GM19452 (cell line): ENCODE measurements around the gene GRK6.

Experiments
- ATAC-seq: cut with Tn5 transposase; IDR thresholded peaks from one replicate; pipeline ENCODE4 v1.9.1; 2021; ENCODE audit not compliant: unreplicated experiment

Gene GRK6

GRCh38 chr5:177426566-177427210 is at the start of gene GRK6:
Gene GRK6, plus strand, starts transcription at chr5:177426676. Its CDS starts 170 bp downstream, at chr5:177426846.
- peak; percentile 5 for ATAC-seq

GRCh38 chr5:177377851-177378776 is 48.4 kb upstream of the GRK6 start:
- no peak for ATAC-seq

GRCh38 chr5:177378884-177379883 is 47.3 kb upstream of the GRK6 start:
- peak; percentile 65 for ATAC-seq

GRCh38 chr5:177380805-177381126 is 45.7 kb upstream of the GRK6 start:
- ATAC-seq = no peak

- ATAC-seq = no peak
Observed at GRCh38 chr5:177382423-177383029, 44.0 kb upstream of the GRK6 start.

- no peak for ATAC-seq
Observed at GRCh38 chr5:177383181-177383580, 43.3 kb upstream of the GRK6 start.

GRCh38 chr5:177384134-177384533 is 42.3 kb upstream of the GRK6 start, which contains the start of gene SLC34A1:
Gene SLC34A1, plus strand, starts transcription at chr5:177384434. Its CDS starts 1,308 bp downstream, at chr5:177385742.
- no peak for ATAC-seq

- ATAC-seq = no peak
Observed at GRCh38 chr5:177385720-177386119, 40.8 kb upstream of the GRK6 start.

GRCh38 chr5:177386542-177386941 is 39.9 kb upstream of the GRK6 start:
- ATAC-seq = no peak

GRCh38 chr5:177387405-177387804 is 39.1 kb upstream of the GRK6 start:
- no peak for ATAC-seq

GRCh38 chr5:177388521-177389052 is 37.9 kb upstream of the GRK6 start:
- no peak for ATAC-seq

- ATAC-seq = no peak
Observed at GRCh38 chr5:177389241-177390169, 37.0 kb upstream of the GRK6 start.

GRCh38 chr5:177390363-177391300 is 35.8 kb upstream of the GRK6 start:
- peak; percentile 62 for ATAC-seq

GRCh38 chr5:177392765-177393164 is 33.7 kb upstream of the GRK6 start:
- ATAC-seq = no peak

GRCh38 chr5:177393206-177393765 is 33.2 kb upstream of the GRK6 start:
- no peak for ATAC-seq

GRCh38 chr5:177393990-177394389 is 32.5 kb upstream of the GRK6 start:
- ATAC-seq = no peak

GRCh38 chr5:177396078-177396477 is 30.4 kb upstream of the GRK6 start:
- no peak for ATAC-seq

- ATAC-seq = no peak
Observed at GRCh38 chr5:177396807-177397206, 29.7 kb upstream of the GRK6 start.
